GM12873 (cell line): ENCODE measurements around the gene CDH4.

ENCODE experiments used
- CTCF ChIP-seq: IDR thresholded peaks from 2 replicates; pipeline ENCODE4 v1.5.1; 2012; ENCODE audit warnings: low read depth, mild to moderate bottlenecking, moderate library complexity, low read length, control low read depth; ENCODE audit not compliant: insufficient read depth; ENCODE audit errors: missing control alignments

The CDH4 gene

GRCh38 chr20:61451009-61451408, 198.9 kb downstream of the CDH4 start:
- TF ChIP-seq CTCF = no peak

- TF ChIP-seq CTCF = no peak
These were observed 199.9 kb downstream of the CDH4 start for GRCh38 chr20:61451953-61452352.

GRCh38 chr20:61453219-61453618, 201.2 kb downstream of the CDH4 start:
- TF ChIP-seq CTCF = no peak

GRCh38 chr20:61454053-61454452, 202.0 kb downstream of the CDH4 start:
- no peak for TF ChIP-seq CTCF

DNA sequence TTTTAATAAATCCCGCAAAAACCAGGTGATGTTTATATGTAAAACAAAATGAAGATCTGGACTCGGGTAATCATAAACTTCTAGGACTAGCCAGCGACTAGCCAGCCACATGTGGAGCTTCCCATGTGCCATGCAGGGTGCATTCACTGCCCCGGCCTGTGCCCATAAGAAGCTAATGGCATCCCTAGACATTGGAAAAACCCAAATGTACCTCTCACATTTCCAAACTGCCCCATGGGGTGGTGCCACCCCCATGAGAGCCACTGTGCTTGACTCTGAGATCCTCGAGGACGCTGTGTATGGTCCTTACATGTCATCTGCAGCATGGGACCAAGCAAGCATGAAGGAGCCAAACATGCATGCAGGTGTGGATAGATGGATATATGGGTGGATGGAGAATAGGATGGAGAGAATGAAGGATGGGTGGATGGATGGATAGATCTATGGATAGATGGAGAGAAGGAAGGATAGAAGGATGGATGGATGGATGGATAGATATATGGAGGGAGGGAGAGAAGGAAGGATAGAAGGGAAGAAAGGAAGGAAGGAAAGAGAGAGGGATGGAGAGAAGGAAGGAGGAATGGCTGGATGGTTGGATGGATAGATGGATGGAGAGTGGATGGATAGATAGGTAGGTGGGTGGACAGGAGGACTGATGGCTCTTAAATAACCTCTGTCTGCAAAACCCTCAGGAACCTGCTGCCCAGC, 203.6 kb downstream of the CDH4 start:
- no peak for TF ChIP-seq CTCF

DNA sequence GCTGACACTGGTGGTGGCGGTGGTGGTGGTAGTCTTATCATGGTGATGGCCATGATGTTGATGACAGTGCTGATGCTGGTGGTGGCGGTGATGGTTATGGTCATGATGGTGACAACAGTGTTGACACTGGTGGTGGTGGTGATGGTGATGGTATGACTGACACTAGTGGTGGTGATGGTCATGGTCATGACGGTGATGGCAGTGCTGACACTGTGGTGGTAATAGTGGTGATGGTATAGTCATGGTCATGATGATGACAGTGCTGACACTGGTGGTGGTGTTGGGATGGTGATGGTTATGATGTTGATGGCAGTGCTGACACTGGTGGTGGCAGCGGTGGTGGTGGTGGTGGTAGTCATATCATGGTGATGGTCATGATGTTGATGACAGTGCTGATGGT, 205.7 kb downstream of the CDH4 start:
- TF ChIP-seq CTCF = no peak

DNA sequence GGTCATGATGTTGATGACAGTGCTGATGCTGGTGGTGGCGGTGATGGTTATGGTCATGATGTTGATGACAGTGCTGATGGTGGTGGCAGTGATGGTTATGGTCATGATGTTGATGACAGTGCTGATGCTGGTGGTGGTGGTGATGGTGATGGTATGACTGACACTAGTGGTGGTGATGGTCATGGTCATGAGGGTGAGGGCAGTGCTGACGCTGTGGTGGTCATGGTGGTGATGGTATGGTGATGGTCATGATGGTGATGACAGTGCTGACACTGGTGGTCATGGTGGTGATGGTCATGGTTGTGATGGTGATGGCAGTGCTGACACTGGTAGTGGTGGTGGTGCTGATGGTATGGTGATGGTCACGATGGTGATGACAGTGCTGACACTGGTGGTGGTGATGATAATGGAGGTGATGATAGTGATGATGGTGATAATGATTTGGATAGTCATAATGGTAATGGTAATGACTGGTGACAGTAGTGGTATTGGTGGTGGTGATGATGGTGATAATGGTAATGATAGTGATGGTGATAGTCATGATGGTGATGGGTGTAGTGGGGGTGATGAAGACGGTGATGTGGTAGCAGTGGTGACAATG, 206.2 kb downstream of the CDH4 start:
- no peak for TF ChIP-seq CTCF
